HG02623 (cell line): Measurements from ENCODE around the gene AUTS2.

Source experiments
- ATAC-seq: cut with Tn5 transposase; IDR thresholded peaks from one replicate; pipeline ENCODE4 v1.9.1; 2021; ENCODE audit warnings: moderate library complexity; ENCODE audit not compliant: unreplicated experiment

The AUTS2 gene

GRCh38 chr7:70836279-70836678 is 1238.0 kb downstream of the AUTS2 start:
- ATAC-seq, result no peak

- ATAC-seq, result no peak
These were observed 1238.7 kb downstream of the AUTS2 start for GRCh38 chr7:70836946-70837345.

GRCh38 chr7:70837589-70837988 is 1239.3 kb downstream of the AUTS2 start:
- no peak for ATAC-seq

- no peak for ATAC-seq
These were observed 1240.1 kb downstream of the AUTS2 start for GRCh38 chr7:70838292-70838907.
